HepG2 (cell line): ENCODE results near the gene R3HDM4. TPM values are rescaled to one million over a fixed set of nuclear protein-coding genes. Genes with fewer than 3 reads are reported as not detected.

Experiments used
- DNMT3B ChIP-seq: conservative IDR thresholded peaks from 2 replicates; pipeline ENCODE4 v1.6.1; 2016; ENCODE audit warnings: missing biosample characterization, control low read depth
- FOXA1 ChIP-seq, 2 experiments: fragments of 450-650 bp in 1 of 2; sonication (generic) in 1 of 2; formaldehyde crosslinking in 1 of 2; IDR thresholded peaks; 2 replicates each; pipeline versions ENCODE4 v1.4.0 to v1.6.1; 2016 to 2020; ENCODE audit warnings: missing genetic modification reagents in 1 of 2
- FOXP4 ChIP-seq: sonication (generic); formaldehyde crosslinking; IDR thresholded peaks from 2 replicates; pipeline ENCODE4 v1.4.0; 2020; ENCODE audit warnings: missing genetic modification reagents
- GLI4 ChIP-seq: sonication (generic); formaldehyde crosslinking; IDR thresholded peaks from 2 replicates; pipeline ENCODE4 v1.5.1; 2020; ENCODE audit warnings: missing genetic modification reagents, mild to moderate bottlenecking, moderate library complexity, borderline replicate concordance
- HOXA7 ChIP-seq: sonication (generic); formaldehyde crosslinking; IDR thresholded peaks from 2 replicates; pipeline ENCODE4 v1.8.1; 2022; ENCODE audit warnings: mild to moderate bottlenecking, missing genetic modification reagents, moderate library complexity
- KLF6 ChIP-seq: IDR thresholded peaks from 2 replicates; pipeline ENCODE4 v1.8.0; 2016; ENCODE audit warnings: missing biosample characterization, missing genetic modification reagents
- NBN ChIP-seq: fragments of 450-650 bp; conservative IDR thresholded peaks from 2 replicates; pipeline ENCODE4 v1.6.1; 2017
- PAWR ChIP-seq: sonication (generic); formaldehyde crosslinking; IDR thresholded peaks from 2 replicates; pipeline ENCODE4 v1.4.0; 2020; ENCODE audit warnings: missing genetic modification reagents, mild to moderate bottlenecking, borderline replicate concordance
- PLRG1 ChIP-seq: fragments of 450-650 bp; conservative IDR thresholded peaks from 2 replicates; pipeline ENCODE4 v1.6.1; 2016
- PREB ChIP-seq: sonication (generic); formaldehyde crosslinking; IDR thresholded peaks from 2 replicates; pipeline ENCODE4 v1.4.0; 2020; ENCODE audit warnings: missing genetic modification reagents
- RELA ChIP-seq: sonication (generic); formaldehyde crosslinking; IDR thresholded peaks from 2 replicates; pipeline ENCODE4 v1.4.0; 2020; ENCODE audit warnings: missing genetic modification reagents
- SALL2 ChIP-seq: sonication (generic); formaldehyde crosslinking; IDR thresholded peaks from 2 replicates; pipeline ENCODE4 v1.8.1; 2023; ENCODE audit warnings: mild to moderate bottlenecking, missing genetic modification reagents, inconsistent platforms
- SKI ChIP-seq: fragments of 450-650 bp; IDR thresholded peaks from one replicate; pipeline ENCODE4 v1.6.1; 2018; ENCODE audit warnings: mild to moderate bottlenecking; ENCODE audit not compliant: partially characterized antibody
- THAP11 ChIP-seq: IDR thresholded peaks from 2 replicates; pipeline ENCODE4 v1.6.1; 2016; ENCODE audit warnings: missing biosample characterization, missing genetic modification reagents
- U2AF1 ChIP-seq: fragments of 200-400 bp; formaldehyde crosslinking; optimal IDR thresholded peaks from 2 replicates; pipeline ENCODE3; 2017; ENCODE audit warnings: mild to moderate bottlenecking, low read depth, low read length
- ZNF121 ChIP-seq: sonication (generic); formaldehyde crosslinking; IDR thresholded peaks from 2 replicates; pipeline ENCODE4 v1.5.0; 2020; ENCODE audit warnings: mild to moderate bottlenecking, missing genetic modification reagents
- ZNF264 ChIP-seq: sonication (generic); formaldehyde crosslinking; IDR thresholded peaks from 2 replicates; pipeline ENCODE4 v1.4.0; 2020; ENCODE audit warnings: missing genetic modification reagents
- ZNF318 ChIP-seq: sonication (generic); formaldehyde crosslinking; IDR thresholded peaks from 2 replicates; pipeline ENCODE4 v1.4.0; 2020; ENCODE audit warnings: mild to moderate bottlenecking, missing genetic modification reagents
- ZNF557 ChIP-seq: sonication (generic); formaldehyde crosslinking; IDR thresholded peaks from 2 replicates; pipeline ENCODE4 v1.4.0; 2020; ENCODE audit warnings: missing genetic modification reagents
- ZNF703 ChIP-seq: sonication (generic); formaldehyde crosslinking; IDR thresholded peaks from 2 replicates; pipeline ENCODE4 v1.5.1; 2020; ENCODE audit warnings: missing genetic modification reagents, mild to moderate bottlenecking, moderate library complexity, borderline replicate concordance
- polyA plus RNA-seq, 8 experiments: library from polyadenylated mRNA; depleted of rRNA in 3 of 8; stranded (reverse) in 7 of 8; unstranded in 1 of 8; fragments of >200 nt; fragmentation: Illumina TruSeq in 4 of 8; extraction: Trizol in 4 of 8; gene quantifications; 2 replicates each; pipeline versions ENCODE4 v1.2.1 to v1.2.3, GENCODE V29; 2011 to 2016; ENCODE audit warnings: low read depth in 4 of 8, missing spikeins in 1 of 8, mixed read lengths in 1 of 8; ENCODE audit not compliant: insufficient read depth in 1 of 8
- total RNA-seq, 5 experiments: library from RNA; depleted of rRNA; stranded (reverse); fragments of >200 nt; fragmentation: Illumina TruSeq; extraction: Trizol; gene quantifications; 2 replicates each; pipeline ENCODE4 v1.2.3, GENCODE V29; 2016; ENCODE audit warnings: low read depth in 1 of 5

The R3HDM4 gene
- total and polyA plus RNA-seq, 2 of the 13 experiments (the other 11 are each of a cell fraction or from before 2014, with no cell fraction given): 26.2 to 26.9 TPM

DNA sequence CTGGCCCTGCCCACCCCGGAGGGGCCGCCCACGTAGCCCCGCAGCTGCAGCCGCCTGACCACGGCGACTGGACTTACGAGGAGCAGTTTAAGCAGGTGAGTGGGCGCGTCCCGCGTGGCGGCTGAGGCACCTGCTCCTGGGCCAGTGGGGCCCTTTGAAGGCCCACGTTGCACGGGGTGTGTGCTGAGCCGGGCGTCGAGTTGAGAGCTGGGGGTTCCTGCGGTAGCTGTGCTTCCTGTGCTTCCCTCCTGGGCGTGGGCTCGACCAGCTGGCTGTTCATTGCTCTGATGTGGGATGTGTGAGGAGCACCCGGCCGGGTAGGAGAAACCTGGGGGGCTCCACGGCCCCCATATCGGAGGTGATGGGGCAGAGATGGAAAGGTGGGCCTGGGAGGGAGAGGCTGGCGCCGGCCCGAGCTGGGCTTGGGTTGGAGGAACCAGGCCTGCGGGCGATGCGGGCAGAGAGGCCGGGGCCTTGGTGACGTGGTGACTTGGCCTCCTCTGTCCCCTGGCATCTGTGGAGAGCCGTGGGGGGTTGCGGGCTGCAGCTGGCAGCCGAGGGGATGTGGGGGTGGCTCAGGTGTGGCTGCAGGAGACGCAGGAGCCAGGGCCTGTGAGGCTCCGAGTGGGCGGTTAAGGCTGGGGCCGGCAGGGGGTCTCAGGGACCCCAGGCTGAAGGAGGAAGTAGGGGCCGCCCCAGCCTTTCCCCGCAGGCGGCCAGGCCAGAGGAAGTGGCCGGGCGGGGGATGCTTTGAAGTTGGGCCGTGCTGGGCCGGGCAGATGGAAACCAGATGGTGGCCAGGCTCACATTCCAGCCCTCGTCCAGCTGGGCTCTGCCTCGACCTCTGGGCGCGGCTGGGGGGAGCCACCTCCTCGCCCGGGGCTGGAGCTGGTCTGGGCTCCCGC lies 19.9 kb upstream of the R3HDM4 start (continued):
- no peak for TF ChIP-seq GLI4
- TF ChIP-seq SALL2: no peak
- no peak for TF ChIP-seq U2AF1
- TF ChIP-seq RELA: no peak
- TF ChIP-seq FOXA1 (IDR thresholded peaks at IDR 0.05): no peak
- no peak for TF ChIP-seq FOXA1 (CRISPR knock-in tag; IDR thresholded peaks at IDR 0.05)
- no peak for TF ChIP-seq FOXP4 (CRISPR knock-in tag)
- no peak for TF ChIP-seq PREB
- no peak for TF ChIP-seq ZNF264 (CRISPR knock-in tag)
- no peak for TF ChIP-seq ZNF557
- TF ChIP-seq PLRG1: no peak
- TF ChIP-seq THAP11 (CRISPR knock-in tag): no peak
- no peak for TF ChIP-seq HOXA7 (CRISPR knock-in tag)
- TF ChIP-seq ZNF318 (CRISPR knock-in tag): no peak
- no peak for TF ChIP-seq DNMT3B (CRISPR knock-in tag)
- no peak for TF ChIP-seq ZNF703 (CRISPR knock-in tag)
- no peak for TF ChIP-seq PAWR (CRISPR knock-in tag)
- TF ChIP-seq ZNF121 (CRISPR knock-in tag): no peak
- TF ChIP-seq SKI: no peak
- no peak for TF ChIP-seq NBN
- no peak for TF ChIP-seq KLF6
